ENCODE measurements around the gene APOB. TPM values are rescaled to one million over a fixed set of nuclear protein-coding genes. Genes with fewer than 3 reads are reported as not detected.

Gene APOB
- total and polyA plus RNA-seq, 2 of the 8 experiments (the other 6 are each of a cell fraction or from before 2014, with no cell fraction given) = 0.15 to 0.61 TPM

DNA sequence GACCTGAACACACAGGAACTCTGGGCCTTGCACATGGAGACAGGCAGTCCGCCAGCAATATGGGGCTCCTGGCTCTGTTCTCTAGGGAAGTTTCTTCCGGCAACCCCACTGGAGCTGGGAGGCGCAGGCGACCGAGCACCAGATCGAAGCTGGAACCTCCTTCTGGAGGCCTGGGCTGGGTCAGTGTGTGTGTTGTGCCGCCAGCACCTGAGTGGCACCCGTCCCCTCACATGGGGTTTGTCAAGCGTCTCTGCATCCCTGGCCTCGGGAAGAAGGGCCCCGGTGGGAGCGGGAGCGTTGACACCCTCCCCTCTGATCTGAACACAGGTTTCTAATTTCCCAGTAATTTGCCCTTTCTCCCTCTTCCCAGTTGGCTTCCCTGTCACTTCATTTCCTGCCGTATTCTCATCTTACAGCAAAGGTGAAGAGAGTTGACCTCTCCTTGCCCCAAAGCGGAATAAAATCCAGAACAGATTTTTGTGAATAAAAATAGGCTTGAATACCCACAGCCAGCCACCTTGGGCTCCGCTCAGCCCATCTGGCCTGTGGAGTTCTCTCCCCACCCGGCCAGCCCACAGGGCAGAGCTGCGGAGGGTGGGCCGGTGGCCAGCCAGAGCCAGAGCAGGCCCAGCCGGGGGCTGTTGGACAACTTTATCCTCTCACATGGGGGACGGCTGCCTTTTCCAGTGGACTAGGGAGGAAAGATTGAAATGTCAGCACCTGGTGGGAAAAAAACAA, 85.9 kb downstream of the APOB start:
- no peaks in the 10 kb centered on the region; the same call in 1 of the 2 replicates for H3K79me1 ChIP-seq (ENCODE audit: low read depth, low read length)
- no peak overlapping the region for H2BK15ac ChIP-seq (ENCODE audit: low read length)
- H3K4me2 ChIP-seq (ENCODE audit: insufficient read depth in 1 of 2, low read depth in 2 of 2, low read length in 2 of 2) = no peak overlapping the region
- H4K8ac ChIP-seq (ENCODE audit: extremely low read depth, insufficient read depth, low read length) = no peak overlapping the region; the same call in 1 of the 2 replicates
- FAIRE-seq = no peak
- WGBS, 2 experiments (ENCODE audit: extremely low coverage in 1 of 2, insufficient coverage in 1 of 2, insufficient read length in 1 of 2, insufficient replicate concordance in 2 of 2, low coverage in 1 of 2, low lambda C conversion rate in 2 of 2, missing lambda C conversion rate in 1 of 2) = 94% methylated on average over 20 of the region's 21 CpGs; no CpG with 5 or more reads in 1 of the 2 experiments
- no peak overlapping the region for H2AK5ac ChIP-seq (ENCODE audit: low read depth, low read length)
- H3K4me1 ChIP-seq (replicated peaks in 1 of 4; ENCODE audit: control insufficient read depth in 3 of 4, insufficient read depth in 4 of 4, low read length in 3 of 4) = no peaks in the 10 kb centered on the region; a peak in 1 of 7 replicates
- H3K14ac ChIP-seq (ENCODE audit: insufficient read length) = no peak overlapping the region
- DNase-seq (ENCODE audit: low read depth in 1 of 2, low spot score in 2 of 2) = no peak
- H3K9ac ChIP-seq (replicated peaks in 1 of 4; ENCODE audit: extremely low read depth in 1 of 4, low read depth in 3 of 4, low read length in 3 of 4) = no peak overlapping the region
- H3K36me3 ChIP-seq (ENCODE audit: control insufficient read depth in 2 of 4, insufficient read depth in 4 of 4, low read length in 3 of 4) = no peaks in the 10 kb centered on the region
- no peak overlapping the region for H3K27ac ChIP-seq (ENCODE audit: low read depth, low read length)
- no peak overlapping the region for H3K23ac ChIP-seq (ENCODE audit: insufficient read length)
- no peaks in the 10 kb centered on the region for H3K79me2 ChIP-seq (ENCODE audit: control insufficient read depth in 1 of 2, insufficient read depth in 2 of 2, low read length in 2 of 2)
- no peak for TF ChIP-seq KDM4A (IDR thresholded peaks at IDR 0.05; ENCODE audit: low read depth, low read length, severe bottlenecking)
- no peak for TF ChIP-seq RAD21 (IDR thresholded peaks at IDR 0.05 in 1 of 2, conservative IDR thresholded peaks at IDR 0.05 in 1 of 2; ENCODE audit: low read depth in 2 of 2, low read length in 2 of 2)
- TF ChIP-seq CEBPB (IDR thresholded peaks at IDR 0.05; ENCODE audit: low read depth, low read length) = no peak
- no peak for TF ChIP-seq BCL11A (IDR thresholded peaks at IDR 0.05; ENCODE audit: low read depth in 2 of 2, low read length in 2 of 2)
- TF ChIP-seq SIX5 (IDR thresholded peaks at IDR 0.05; ENCODE audit: low read depth, low read length) = no peak
- TF ChIP-seq GABPA (IDR thresholded peaks at IDR 0.05; ENCODE audit: borderline replicate concordance, insufficient read depth, low read length) = no peak
- TF ChIP-seq NRF1 (IDR thresholded peaks at IDR 0.05; ENCODE audit: low read depth, low read length) = no peak
- TF ChIP-seq KDM5A (IDR thresholded peaks at IDR 0.05; ENCODE audit: low read length) = no peak
- TF ChIP-seq SIRT6 (IDR thresholded peaks at IDR 0.05; ENCODE audit: low read length) = no peak
- no peak overlapping the region for H3K4ac ChIP-seq (replicated peaks; ENCODE audit: insufficient read length, low read depth, low read length)
- H4K20me1 ChIP-seq (replicated peaks in 1 of 2; ENCODE audit: control insufficient read depth in 1 of 2, insufficient read depth in 2 of 2, low read length in 2 of 2) = peaks cover 0 to 9% of the 10 kb centered on the region in 2 experiments
- H4K91ac ChIP-seq (replicated peaks; ENCODE audit: insufficient read length, low read length) = no peak overlapping the region
- H2BK20ac ChIP-seq (ENCODE audit: low read length) = no peak overlapping the region
- no peaks in the 10 kb centered on the region for H3K9me3 ChIP-seq (ENCODE audit: insufficient read depth in 2 of 2, low read depth in 1 of 2, low read length in 1 of 2)
- ChIA-PET CTCF (ENCODE audit: partially characterized antibody) (interaction anchor here (0.6 to 11.0 kb wide), 11 partner anchors 10 to 297 kb away, joined by 3 to 126 read pairs (median 6); no protein-coding TSS in a partner anchor), POLR2A (ENCODE audit: partially characterized antibody) (no interaction called here)
- H2BK12ac ChIP-seq (ENCODE audit: low read depth, low read length) = 0 out of 2 replicates have a peak overlapping the region, but pooled peaks have one; percentile 14
- H2AFZ ChIP-seq (ENCODE audit: low read length) = no peak overlapping the region; the same call in 1 of the 2 replicates
- no peaks in the 10 kb centered on the region for H3K27me3 ChIP-seq (replicated peaks in 1 of 4; ENCODE audit: control insufficient read depth in 3 of 4, extremely low read depth in 1 of 4, insufficient read depth in 3 of 4, low read length in 3 of 4)
- H2BK5ac ChIP-seq (ENCODE audit: low read depth, low read length) = no peak overlapping the region; the same call in 1 of the 2 replicates
- no peak overlapping the region for H2BK120ac ChIP-seq (replicated peaks; ENCODE audit: low read depth, low read length)
- H3K18ac ChIP-seq (ENCODE audit: extremely low read depth, low read length) = no peak overlapping the region
- H3K56ac ChIP-seq (replicated peaks; ENCODE audit: insufficient read length, low read depth, low read length) = no peak overlapping the region
- no peak overlapping the region for H4K5ac ChIP-seq (ENCODE audit: insufficient read length, low read depth, low read length)
- H3K23me2 ChIP-seq (ENCODE audit: low read depth, low read length) = peaks cover 11% of the 10 kb centered on the region; the same call in 1 of the 2 replicates
- H3K4me3 ChIP-seq (ENCODE audit: extremely low read depth in 1 of 4, insufficient read depth in 2 of 4, low read depth in 3 of 4, low read length in 4 of 4) = no peak overlapping the region

All from H1 (cell line).